ENCODE data around the gene CCDC43. TPM values are rescaled to one million over a fixed set of nuclear protein-coding genes. Genes with fewer than 3 reads are reported as not detected.

CCDC43 gene
- polyA plus RNA-seq, 1 donor (not counting 4 experiments of a cell fraction or from before 2014, with no cell fraction given), result 23.0 TPM

DNA sequence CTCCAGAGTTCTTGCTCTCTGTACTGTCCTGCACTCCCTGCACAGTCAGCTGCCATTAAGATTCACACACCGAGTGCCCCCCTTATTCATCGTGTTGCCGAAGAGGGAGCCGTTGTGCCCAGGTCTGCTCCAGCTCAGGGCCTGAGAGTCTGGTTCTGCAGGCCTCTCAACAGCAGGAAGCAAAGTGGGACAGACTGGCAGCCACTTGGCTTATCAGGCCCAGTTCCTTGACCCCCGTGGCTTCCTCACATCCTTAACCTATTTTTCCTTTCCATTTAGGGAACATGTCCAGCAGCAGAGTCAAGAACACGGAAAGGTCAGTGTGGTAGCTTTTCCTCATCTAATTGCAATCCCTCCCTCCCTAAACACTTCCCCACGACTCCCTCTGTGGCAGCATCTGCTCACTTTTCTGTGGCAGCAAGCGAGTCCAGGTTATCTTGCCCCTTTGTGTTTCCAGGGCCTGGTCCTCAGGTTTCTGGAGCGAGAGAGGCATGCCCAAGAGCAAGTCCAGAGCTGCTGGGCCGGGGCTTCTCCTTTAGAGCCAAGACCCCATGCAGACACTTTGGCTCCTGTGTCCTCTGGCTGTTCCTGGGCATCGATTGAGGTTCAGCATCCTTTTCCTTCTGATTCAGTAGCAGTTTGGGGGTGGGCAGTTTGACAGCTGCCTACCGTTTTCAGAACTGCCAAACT, 47.1 kb upstream of the CCDC43 start:
- DNase-seq (ENCODE audit: low read depth, low spot score) (no peak), FAIRE-seq (no peak)
- TF ChIP-seq CTCF (optimal IDR thresholded peaks at IDR 0.05 in 1 of 3, IDR thresholded peaks at IDR 0.05 in 1 of 3, conservative IDR thresholded peaks at IDR 0.05 in 1 of 3; ENCODE audit: extremely low read depth in 1 of 3, insufficient read depth in 2 of 3, low read length in 3 of 3), result no peak
- Histone ChIP-seq H3K9me1 (ENCODE audit: control insufficient read depth, extremely low read depth, insufficient read depth, low read length) (no peaks in the 10 kb centered on the region), H3K4me3 (ENCODE audit: control insufficient read depth in 2 of 3, extremely low read depth in 1 of 3, insufficient read depth in 2 of 3, low read depth in 1 of 3, low read length in 3 of 3) (no peak overlapping the region), H3K27ac (ENCODE audit: control insufficient read depth, insufficient read depth, low read length) (no peak overlapping the region), H3K9ac (ENCODE audit: control insufficient read depth, extremely low read depth, insufficient read depth, low read length) (no peak overlapping the region), H3K9me3 (ENCODE audit: control insufficient read depth, low read depth, low read length) (no peaks in the 10 kb centered on the region), H3K36me3 (ENCODE audit: control insufficient read depth in 2 of 2, extremely low read depth in 1 of 2, insufficient read depth in 2 of 2, low read length in 2 of 2) (peaks cover 0 to 24% of the 10 kb centered on the region in 2 experiments), H3K4me2 (ENCODE audit: control insufficient read depth, extremely low read depth, insufficient read depth, low read depth, low read length) (no peak overlapping the region), H3K4me1 (ENCODE audit: control insufficient read depth, extremely low read depth, insufficient read depth, low read length) (no peaks in the 10 kb centered on the region), H3K79me2 (ENCODE audit: control insufficient read depth, insufficient read depth, low read length) (no peaks in the 10 kb centered on the region), H4K20me1 (ENCODE audit: control insufficient read depth, extremely low read depth, insufficient read depth, low read length) (peaks cover 2% of the 10 kb centered on the region), H2AFZ (ENCODE audit: control insufficient read depth, low read length) (no peak overlapping the region), H3K27me3 (ENCODE audit: control insufficient read depth, extremely low read depth, insufficient read depth, low read length) (no peaks in the 10 kb centered on the region)
- dilution Hi-C loops (cut with MboI; ENCODE audit: extremely low pct_ligation_motif_present, low sequenced_read_pairs), result no loop called here

- no peak overlapping the region for H3K4me2 ChIP-seq (ENCODE audit: control insufficient read depth, extremely low read depth, insufficient read depth, low read depth, low read length)
- no peaks in the 10 kb centered on the region for H3K9me1 ChIP-seq (ENCODE audit: control insufficient read depth, extremely low read depth, insufficient read depth, low read length)
- H3K36me3 ChIP-seq (ENCODE audit: control insufficient read depth in 2 of 2, extremely low read depth in 1 of 2, insufficient read depth in 2 of 2, low read length in 2 of 2), result peaks cover 0 to 22% of the 10 kb centered on the region in 2 experiments
- TF ChIP-seq EZH2 (IDR thresholded peaks at IDR 0.05; ENCODE audit: low read length), result no peak
- TF ChIP-seq CTCF (optimal IDR thresholded peaks at IDR 0.05 in 1 of 3, IDR thresholded peaks at IDR 0.05 in 1 of 3, conservative IDR thresholded peaks at IDR 0.05 in 1 of 3; ENCODE audit: extremely low read depth in 1 of 3, insufficient read depth in 2 of 3, low read length in 3 of 3), result no peak
- dilution Hi-C loops (cut with MboI; ENCODE audit: extremely low pct_ligation_motif_present, low sequenced_read_pairs), result no loop called here
- H3K4me1 ChIP-seq (ENCODE audit: control insufficient read depth, extremely low read depth, insufficient read depth, low read length), result no peaks in the 10 kb centered on the region
- H3K9ac ChIP-seq (ENCODE audit: control insufficient read depth, extremely low read depth, insufficient read depth, low read length), result no peak overlapping the region
- H3K9me3 ChIP-seq (ENCODE audit: control insufficient read depth, low read depth, low read length), result no peaks in the 10 kb centered on the region
- H3K4me3 ChIP-seq (ENCODE audit: control insufficient read depth in 2 of 3, extremely low read depth in 1 of 3, insufficient read depth in 2 of 3, low read depth in 1 of 3, low read length in 3 of 3), result no peak overlapping the region
- H2AFZ ChIP-seq (ENCODE audit: control insufficient read depth, low read length), result no peak overlapping the region
- no peaks in the 10 kb centered on the region for H3K27me3 ChIP-seq (ENCODE audit: control insufficient read depth, extremely low read depth, insufficient read depth, low read length)
- no peaks in the 10 kb centered on the region for H3K79me2 ChIP-seq (ENCODE audit: control insufficient read depth, insufficient read depth, low read length)
- no peak overlapping the region for H3K27ac ChIP-seq (ENCODE audit: control insufficient read depth, insufficient read depth, low read length)
- DNase-seq (ENCODE audit: low read depth, low spot score) (no peak), FAIRE-seq (no peak)
- peaks cover under 1% of the 10 kb centered on the region for H4K20me1 ChIP-seq (ENCODE audit: control insufficient read depth, extremely low read depth, insufficient read depth, low read length)
Observed at GRCh38 chr17:44734272-44734671, 44.7 kb upstream of the CCDC43 start.

Data from keratinocyte (primary cell).